CD4-positive, alpha-beta T cell (primary cell): ENCODE data around the gene JOSD2. TPM values are rescaled to one million over a fixed set of nuclear protein-coding genes. Genes with fewer than 3 reads are reported as not detected.
A peak's percentile ranks its signal among the peaks of the same experiment; 100 is the strongest.

Source experiments
- ATAC-seq: fragments of 200-7000 bp; cut with Tn5 transposase; one replicate; pipeline ENCODE4 v1.10.0; 2022; ENCODE audit warnings: mild to moderate bottlenecking; ENCODE audit not compliant: poor library complexity
- CTCF ChIA-PET: fragments of 350-600 bp; sonication (Branson Sonifier 250); formaldehyde crosslinking; loops from one replicate; lab custom pipeline; 2021; ENCODE audit warnings: antibody characterized with exemption, inconsistent platforms; lab: Charles Lee
- POLR2A ChIA-PET: fragments of 350-600 bp; sonication (Branson Sonifier 250); formaldehyde crosslinking; loops from one replicate; lab custom pipeline; 2021; ENCODE audit warnings: antibody characterized with exemption, inconsistent platforms; lab: Charles Lee
- DNase-seq, 14 experiments: peaks; one replicate each; pipeline ENCODE4 v3.0.0-alpha.2; 2013 to 2020; ENCODE audit warnings: mixed read lengths in 2 of 14
- H3K27ac ChIP-seq, 2 donors: one replicate each; pipeline versions ENCODE4 v1.5.1 to v1.7.0; 2013; ENCODE audit warnings: low read length in 2 of 2, low read depth in 1 of 2, mild to moderate bottlenecking in 1 of 2
- H3K27me3 ChIP-seq, 2 experiments: 1 replicate in 1 of 2; 2 replicates in 1 of 2; pipeline versions ENCODE4 v1.6.1 to v1.7.0; 2013; ENCODE audit warnings: low read length in 2 of 2, control low read depth in 1 of 2, mild to moderate bottlenecking in 1 of 2, moderate library complexity in 1 of 2; ENCODE audit not compliant: insufficient read depth in 2 of 2, control insufficient read depth in 1 of 2
- H3K36me3 ChIP-seq: one replicate; pipeline ENCODE4 v1.6.1; 2013; ENCODE audit warnings: low read length, control low read depth; ENCODE audit not compliant: insufficient read depth
- H3K4me1 ChIP-seq: one replicate; pipeline ENCODE4 v1.6.1; 2013; ENCODE audit warnings: low read length, control low read depth; ENCODE audit not compliant: insufficient read depth
- H3K4me3 ChIP-seq: one replicate; pipeline ENCODE4 v1.5.1; 2013; ENCODE audit warnings: mild to moderate bottlenecking, low read length, moderate library complexity
- H3K9me3 ChIP-seq, 2 experiments: 1 replicate in 1 of 2; 2 replicates in 1 of 2; pipeline versions ENCODE4 v1.6.1 to v1.7.0; 2013; ENCODE audit warnings: low read length in 2 of 2, mild to moderate bottlenecking in 2 of 2, control low read depth in 1 of 2, moderate library complexity in 1 of 2; ENCODE audit not compliant: control insufficient read depth in 1 of 2, insufficient read depth in 1 of 2
- H3K27ac Mint-ChIP-seq: one replicate; pipeline ENCODE4 v1.8.0; 2020; ENCODE audit warnings: mixed read lengths
- H3K27me3 Mint-ChIP-seq: one replicate; pipeline ENCODE4 v1.8.0; 2021; ENCODE audit warnings: mixed read lengths
- H3K36me3 Mint-ChIP-seq: one replicate; pipeline ENCODE4 v1.8.0; 2021; ENCODE audit warnings: low read depth, mixed read lengths
- H3K4me1 Mint-ChIP-seq: one replicate; pipeline ENCODE4 v1.8.0; 2021; ENCODE audit warnings: low read depth, mixed read lengths
- H3K4me3 Mint-ChIP-seq: one replicate; pipeline ENCODE4 v1.8.0; 2020; ENCODE audit warnings: mild to moderate bottlenecking, mixed read lengths
- H3K9me3 Mint-ChIP-seq: one replicate; pipeline ENCODE4 v1.8.0; 2020; ENCODE audit warnings: mixed read lengths
- intact Hi-C, 2 experiments: fragments of 100-400 bp; cut with DNase I in 1 of 2; cut with micrococcal nuclease in 1 of 2; formaldehyde crosslinking; loops; one replicate each; pipeline versions ENCODE4 v1.15.1 to v1.9.0; 2023 to 2025; cut with DNase I, micrococcal nuclease
- total RNA-seq, 174 experiments: library from RNA in 2 of 174; stranded (reverse) in 2 of 174; gene quantifications; one replicate each; pipeline ENCODE4 v1.2.3 and lab custom pipeline; 2021 to 2026
- TF ChIP-seq, protein P1 (sequence below): fragments of 200-600 bp; IDR thresholded peaks from one replicate; pipeline ENCODE4 v1.8.0; 2022; ENCODE audit warnings: antibody characterized with exemption, mild to moderate bottlenecking

The JOSD2 gene
- total RNA-seq, 2 experiments from 2014 or later: 11.7 to 11.9 TPM

DNA sequence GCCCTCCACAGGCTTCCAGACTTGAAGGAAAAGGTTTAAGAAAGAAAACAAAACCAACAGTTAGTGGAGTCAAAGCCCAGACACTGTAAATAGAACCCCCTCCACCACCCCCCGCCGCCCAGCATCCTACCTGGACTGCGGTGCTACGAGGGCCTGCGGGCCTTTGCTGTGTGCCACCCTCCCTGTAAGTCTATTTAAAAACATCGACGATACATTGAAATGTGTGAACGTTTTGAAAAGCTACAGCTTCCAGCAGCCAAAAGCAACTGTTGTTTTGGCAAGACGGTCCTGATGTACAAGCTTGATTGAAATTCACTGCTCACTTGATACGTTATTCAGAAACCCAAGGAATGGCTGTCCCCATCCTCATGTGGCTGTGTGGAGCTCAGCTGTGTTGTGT is 28.1 kb downstream of the JOSD2 start:
- peaks cover 0 to 3% of the 10 kb centered on the region in 2 experiments for H3K9me3 ChIP-seq
- no peak for DNase-seq
- H3K9me3 Mint-ChIP-seq: no peaks in the 10 kb centered on the region
- H3K4me3 Mint-ChIP-seq: no peak overlapping the region
- peaks cover 51% of the 10 kb centered on the region for H3K36me3 ChIP-seq
- no peak overlapping the region for H3K4me3 ChIP-seq
- H3K4me1 ChIP-seq: peaks cover 29% of the 10 kb centered on the region
- no peak for ATAC-seq
- peaks cover 64% of the 10 kb centered on the region for H3K36me3 Mint-ChIP-seq
- ChIA-PET CTCF (no interaction called here), POLR2A (no interaction called here)
- H3K27ac ChIP-seq: no peak overlapping the region
- intact Hi-C loops: no loop called here
- H3K27me3 ChIP-seq: no peaks in the 10 kb centered on the region
- H3K4me1 Mint-ChIP-seq: peaks cover 7% of the 10 kb centered on the region
- TF ChIP-seq, protein P1, sequence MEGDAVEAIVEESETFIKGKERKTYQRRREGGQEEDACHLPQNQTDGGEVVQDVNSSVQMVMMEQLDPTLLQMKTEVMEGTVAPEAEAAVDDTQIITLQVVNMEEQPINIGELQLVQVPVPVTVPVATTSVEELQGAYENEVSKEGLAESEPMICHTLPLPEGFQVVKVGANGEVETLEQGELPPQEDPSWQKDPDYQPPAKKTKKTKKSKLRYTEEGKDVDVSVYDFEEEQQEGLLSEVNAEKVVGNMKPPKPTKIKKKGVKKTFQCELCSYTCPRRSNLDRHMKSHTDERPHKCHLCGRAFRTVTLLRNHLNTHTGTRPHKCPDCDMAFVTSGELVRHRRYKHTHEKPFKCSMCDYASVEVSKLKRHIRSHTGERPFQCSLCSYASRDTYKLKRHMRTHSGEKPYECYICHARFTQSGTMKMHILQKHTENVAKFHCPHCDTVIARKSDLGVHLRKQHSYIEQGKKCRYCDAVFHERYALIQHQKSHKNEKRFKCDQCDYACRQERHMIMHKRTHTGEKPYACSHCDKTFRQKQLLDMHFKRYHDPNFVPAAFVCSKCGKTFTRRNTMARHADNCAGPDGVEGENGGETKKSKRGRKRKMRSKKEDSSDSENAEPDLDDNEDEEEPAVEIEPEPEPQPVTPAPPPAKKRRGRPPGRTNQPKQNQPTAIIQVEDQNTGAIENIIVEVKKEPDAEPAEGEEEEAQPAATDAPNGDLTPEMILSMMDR: no peak
- peak overlapping the region; percentile 6 for H3K27ac Mint-ChIP-seq
- no peaks in the 10 kb centered on the region for H3K27me3 Mint-ChIP-seq

DNA sequence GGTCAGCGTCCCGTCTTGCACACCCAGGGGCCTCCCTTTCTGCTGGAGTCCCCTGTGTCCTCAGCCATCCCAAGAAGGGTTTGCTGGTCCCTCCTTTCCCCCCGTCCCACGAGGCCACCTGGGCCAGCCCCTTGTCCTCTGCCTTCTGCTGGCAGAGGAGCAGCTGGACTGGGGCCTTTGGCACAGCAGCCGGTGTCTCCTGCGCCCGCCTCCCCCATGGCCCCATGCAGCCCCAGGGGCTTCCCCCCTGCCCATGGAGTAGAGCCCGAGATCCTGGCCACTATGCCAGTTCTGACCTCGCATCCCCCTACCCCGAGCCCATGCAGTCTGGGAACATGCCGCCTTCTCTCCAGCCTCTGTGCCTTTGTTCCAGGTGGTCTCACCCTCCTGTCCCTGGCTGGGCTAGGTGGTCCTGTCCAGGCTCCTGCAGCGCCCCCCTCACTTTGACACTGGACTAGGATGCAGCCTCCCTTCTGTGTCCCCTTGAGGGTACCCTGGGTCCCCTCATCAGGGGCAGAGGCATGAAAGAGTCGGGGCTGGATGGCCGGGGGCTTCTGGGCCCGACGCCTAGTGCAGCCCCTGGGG is 28.6 kb downstream of the JOSD2 start:
- TF ChIP-seq, protein P1: no peak
- Mint-ChIP-seq H3K4me1 (peaks cover 12% of the 10 kb centered on the region), H3K27me3 (no peaks in the 10 kb centered on the region), H3K36me3 (peaks cover 70% of the 10 kb centered on the region), H3K4me3 (no peak overlapping the region), H3K9me3 (no peaks in the 10 kb centered on the region), H3K27ac (no peak overlapping the region)
- Histone ChIP-seq H3K4me1 (peaks cover 30% of the 10 kb centered on the region), H3K36me3 (peaks cover 52% of the 10 kb centered on the region), H3K4me3 (no peak overlapping the region), H3K9me3 (peaks cover 0 to 3% of the 10 kb centered on the region in 2 experiments), H3K27me3 (no peaks in the 10 kb centered on the region), H3K27ac (no peak overlapping the region)
- DNase-seq: peak in 1 of 14 experiments; percentile 13
- no peak for ATAC-seq
- ChIA-PET CTCF (no interaction called here), POLR2A (no interaction called here)
- intact Hi-C loops: no loop called here

DNA sequence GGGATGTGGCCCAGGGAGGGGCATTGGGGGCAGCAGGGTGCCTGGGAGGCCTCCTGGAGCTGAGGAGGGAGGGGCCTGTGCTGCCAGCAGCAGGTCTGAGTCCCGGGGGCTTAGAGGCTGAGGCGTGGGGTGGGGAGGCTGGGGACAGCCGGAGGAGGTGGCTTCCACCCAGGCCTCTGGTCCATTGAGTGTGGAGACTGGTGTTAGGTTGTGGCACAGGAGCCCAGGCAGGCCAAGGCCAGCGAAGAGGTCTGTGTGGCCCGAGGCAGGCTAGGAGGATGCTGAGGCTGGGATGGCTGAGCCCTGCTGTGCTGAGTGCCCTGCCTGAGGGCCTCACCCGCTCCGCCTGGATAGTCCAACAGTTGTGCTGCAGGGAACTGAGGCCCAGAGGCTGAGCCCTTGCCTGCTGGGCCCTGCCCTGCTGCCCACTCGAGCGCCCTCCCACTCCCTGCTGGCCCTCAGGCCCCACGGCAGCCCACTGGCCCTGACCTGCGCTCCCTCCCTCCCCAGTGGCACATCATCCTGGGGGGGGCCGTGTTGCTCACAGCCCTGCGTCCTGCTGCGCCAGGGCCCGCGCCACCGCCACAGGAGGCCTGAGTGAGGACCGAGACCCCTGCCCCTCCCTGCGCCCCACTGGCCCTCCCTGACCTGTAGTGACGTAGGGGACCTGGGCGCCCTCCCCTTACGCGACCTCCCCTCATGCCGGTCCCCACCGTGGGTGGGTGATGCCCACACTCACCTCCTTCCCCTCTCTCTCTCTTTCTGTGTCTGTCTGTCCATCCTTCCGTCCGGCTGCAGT is 29.4 kb downstream of the JOSD2 start:
- Histone ChIP-seq H3K36me3 (peaks cover 52% of the 10 kb centered on the region), H3K27ac (no peak overlapping the region), H3K4me1 (peaks cover 33% of the 10 kb centered on the region), H3K4me3 (no peak overlapping the region), H3K9me3 (no peaks in the 10 kb centered on the region), H3K27me3 (no peaks in the 10 kb centered on the region)
- no peaks in the 10 kb centered on the region for H3K9me3 Mint-ChIP-seq
- peak overlapping the region; percentile 31 for H3K4me3 Mint-ChIP-seq
- POLR2A ChIA-PET: no interaction called here
- ATAC-seq (no peak), DNase-seq (peak in 1 of 14 experiments; percentile 17)
- no peaks in the 10 kb centered on the region for H3K27me3 Mint-ChIP-seq
- peaks cover 70% of the 10 kb centered on the region for H3K36me3 Mint-ChIP-seq
- TF ChIP-seq, protein P1: no peak
- intact Hi-C loops: no loop called here
- peaks cover 15% of the 10 kb centered on the region for H3K4me1 Mint-ChIP-seq
- CTCF ChIA-PET: no interaction called here
- no peak overlapping the region for H3K27ac Mint-ChIP-seq
